ENCODE measurements around the gene TP53I3. TPM values are rescaled to one million over a fixed set of nuclear protein-coding genes. Genes with fewer than 3 reads are reported as not detected.
"Not testable (repeated sequence)": the region's sequence is repeated elsewhere in the genome, so short reads cannot be mapped to it uniquely, and the experiment has no call there.

The TP53I3 gene
- total RNA-seq, 1 donor from 2014 or later: 81.5 TPM

- H3K27me3 Mint-ChIP-seq (ENCODE audit: unreplicated experiment): peaks cover 3% of the 10 kb centered on the region
- peaks cover 19% of the 10 kb centered on the region for H3K4me1 Mint-ChIP-seq (ENCODE audit: unreplicated experiment)
- H3K27ac Mint-ChIP-seq (ENCODE audit: unreplicated experiment): peak within 1 kb of the TSS; percentile 82
These were observed 37.5 kb downstream of the TP53I3 start, which contains the start of gene WDCP for GRCh38 chr2:24046930-24047702. Gene WDCP, minus strand, starts transcription at chr2:24047391. Its CDS starts 7,897 bp downstream, at chr2:24039494.

GRCh38 chr2:24046599-24046929, 38.1 kb downstream of the TP53I3 start:
- no peak for DNase-seq (ENCODE audit: low spot score)
- Mint-ChIP-seq H3K4me3 (ENCODE audit: unreplicated experiment) (peak overlapping the region; percentile 99), H3K27ac (ENCODE audit: unreplicated experiment) (no peak overlapping the region), H3K36me3 (ENCODE audit: low read depth, unreplicated experiment) (peaks cover 7% of the 10 kb centered on the region), H3K9me3 (ENCODE audit: unreplicated experiment) (no peaks in the 10 kb centered on the region), H3K27me3 (ENCODE audit: unreplicated experiment) (peaks cover 3% of the 10 kb centered on the region), H3K4me1 (ENCODE audit: unreplicated experiment) (peaks cover 19% of the 10 kb centered on the region)
- TF ChIP-seq CTCF (IDR thresholded peaks at IDR 0.05; ENCODE audit: unreplicated experiment): no peak

More at GRCh38 chr2:24046930-24047702, 37.5 kb downstream of the TP53I3 start, which contains the start of gene WDCP:
- H3K36me3 Mint-ChIP-seq (ENCODE audit: low read depth, unreplicated experiment): peaks cover 7% of the 10 kb centered on the region
- H3K4me3 Mint-ChIP-seq (ENCODE audit: unreplicated experiment): peak within 1 kb of the TSS; percentile 99
- peak; percentile 83 for DNase-seq (ENCODE audit: low spot score)
- no peak for TF ChIP-seq CTCF (IDR thresholded peaks at IDR 0.05; ENCODE audit: unreplicated experiment)
- H3K9me3 Mint-ChIP-seq (ENCODE audit: unreplicated experiment): no peaks in the 10 kb centered on the region

- Mint-ChIP-seq H3K27ac (ENCODE audit: unreplicated experiment) (no peak overlapping the region), H3K4me1 (ENCODE audit: unreplicated experiment) (peaks cover 19% of the 10 kb centered on the region), H3K27me3 (ENCODE audit: unreplicated experiment) (peaks cover 3% of the 10 kb centered on the region), H3K4me3 (ENCODE audit: unreplicated experiment) (peak overlapping the region; percentile 99), H3K9me3 (ENCODE audit: unreplicated experiment) (no peaks in the 10 kb centered on the region), H3K36me3 (ENCODE audit: low read depth, unreplicated experiment) (peaks cover 7% of the 10 kb centered on the region)
- no peak for TF ChIP-seq CTCF (IDR thresholded peaks at IDR 0.05; ENCODE audit: unreplicated experiment)
- DNase-seq (ENCODE audit: low spot score): no peak
These were observed 38.8 kb downstream of the TP53I3 start for GRCh38 chr2:24045511-24046508.

- not testable (repeated sequence) for H3K27ac Mint-ChIP-seq (ENCODE audit: unreplicated experiment); H3K4me3 Mint-ChIP-seq (ENCODE audit: unreplicated experiment); H3K9me3 Mint-ChIP-seq (ENCODE audit: unreplicated experiment); DNase-seq (ENCODE audit: low spot score); H3K27me3 Mint-ChIP-seq (ENCODE audit: unreplicated experiment); H3K36me3 Mint-ChIP-seq (ENCODE audit: low read depth, unreplicated experiment)
- peaks cover 19% of the 10 kb centered on the region for H3K4me1 Mint-ChIP-seq (ENCODE audit: unreplicated experiment)
These were observed 41.5 kb downstream of the TP53I3 start for GRCh38 chr2:24043133-24043532.

GRCh38 chr2:24040511-24040910, 44.1 kb downstream of the TP53I3 start:
- peaks cover 10% of the 10 kb centered on the region for H3K36me3 Mint-ChIP-seq (ENCODE audit: low read depth, unreplicated experiment)
- H3K27ac Mint-ChIP-seq (ENCODE audit: unreplicated experiment): no peak overlapping the region
- no peaks in the 10 kb centered on the region for H3K9me3 Mint-ChIP-seq (ENCODE audit: unreplicated experiment)
- no peak for TF ChIP-seq CTCF (IDR thresholded peaks at IDR 0.05; ENCODE audit: unreplicated experiment)
- H3K4me1 Mint-ChIP-seq (ENCODE audit: unreplicated experiment): peaks cover 3% of the 10 kb centered on the region
- no peak for DNase-seq (ENCODE audit: low spot score)
- no peak overlapping the region for H3K4me3 Mint-ChIP-seq (ENCODE audit: unreplicated experiment)
- H3K27me3 Mint-ChIP-seq (ENCODE audit: unreplicated experiment): peaks cover 2% of the 10 kb centered on the region

Measured in endothelial cell (in vitro differentiated cells).